ENCODE measurements around the gene STRIT1.

- no peak for TF ChIP-seq POLR2AphosphoS5 (IDR thresholded peaks at IDR 0.05; ENCODE audit: low read depth, low read length)
- no peak for TF ChIP-seq CTCF (IDR thresholded peaks at IDR 0.05)
- no peak for TF ChIP-seq SIN3A (IDR thresholded peaks at IDR 0.05; ENCODE audit: borderline replicate concordance, insufficient read depth, low read depth, low read length)
- TF ChIP-seq, protein P1, sequence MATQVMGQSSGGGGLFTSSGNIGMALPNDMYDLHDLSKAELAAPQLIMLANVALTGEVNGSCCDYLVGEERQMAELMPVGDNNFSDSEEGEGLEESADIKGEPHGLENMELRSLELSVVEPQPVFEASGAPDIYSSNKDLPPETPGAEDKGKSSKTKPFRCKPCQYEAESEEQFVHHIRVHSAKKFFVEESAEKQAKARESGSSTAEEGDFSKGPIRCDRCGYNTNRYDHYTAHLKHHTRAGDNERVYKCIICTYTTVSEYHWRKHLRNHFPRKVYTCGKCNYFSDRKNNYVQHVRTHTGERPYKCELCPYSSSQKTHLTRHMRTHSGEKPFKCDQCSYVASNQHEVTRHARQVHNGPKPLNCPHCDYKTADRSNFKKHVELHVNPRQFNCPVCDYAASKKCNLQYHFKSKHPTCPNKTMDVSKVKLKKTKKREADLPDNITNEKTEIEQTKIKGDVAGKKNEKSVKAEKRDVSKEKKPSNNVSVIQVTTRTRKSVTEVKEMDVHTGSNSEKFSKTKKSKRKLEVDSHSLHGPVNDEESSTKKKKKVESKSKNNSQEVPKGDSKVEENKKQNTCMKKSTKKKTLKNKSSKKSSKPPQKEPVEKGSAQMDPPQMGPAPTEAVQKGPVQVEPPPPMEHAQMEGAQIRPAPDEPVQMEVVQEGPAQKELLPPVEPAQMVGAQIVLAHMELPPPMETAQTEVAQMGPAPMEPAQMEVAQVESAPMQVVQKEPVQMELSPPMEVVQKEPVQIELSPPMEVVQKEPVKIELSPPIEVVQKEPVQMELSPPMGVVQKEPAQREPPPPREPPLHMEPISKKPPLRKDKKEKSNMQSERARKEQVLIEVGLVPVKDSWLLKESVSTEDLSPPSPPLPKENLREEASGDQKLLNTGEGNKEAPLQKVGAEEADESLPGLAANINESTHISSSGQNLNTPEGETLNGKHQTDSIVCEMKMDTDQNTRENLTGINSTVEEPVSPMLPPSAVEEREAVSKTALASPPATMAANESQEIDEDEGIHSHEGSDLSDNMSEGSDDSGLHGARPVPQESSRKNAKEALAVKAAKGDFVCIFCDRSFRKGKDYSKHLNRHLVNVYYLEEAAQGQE (IDR thresholded peaks at IDR 0.05; ENCODE audit: insufficient read depth in 1 of 2, low read depth in 2 of 2, low read length in 1 of 2): no peak
- TF ChIP-seq TCF7L2 (IDR thresholded peaks at IDR 0.05; ENCODE audit: low read depth, low read length): no peak
Measured at GRCh38 chr3:155320934-155321333, 27.5 kb upstream of the STRIT1 start.

Measured in Panc1 (cell line).